Measurements from ENCODE around the gene RFX8. TPM values are rescaled to one million over a fixed set of nuclear protein-coding genes. Genes with fewer than 3 reads are reported as not detected.

Gene RFX8
- total RNA-seq, 6 donors from 2014 or later, result 0.24 to 21.0 (median 0.80) TPM; not detected in 2

GRCh38 chr2:101368376-101368775 is 106.5 kb downstream of the RFX8 start:
- no peak overlapping the region for H3K27ac ChIP-seq
- DNase-seq, result no peak
- no peak for ATAC-seq (ENCODE audit: low FRiP score in 2 of 2)
- H3K9me3 ChIP-seq, result peaks cover 0 to 2% (median 0%) of the 10 kb centered on the region in 4 donors
- H3K4me3 ChIP-seq, result no peak overlapping the region
- WGBS, 2 donors, result 67 to 79% methylated on average over 5 of the region's 5 CpGs
- H3K27me3 ChIP-seq, result no peaks in the 10 kb centered on the region
- H3K4me1 ChIP-seq, result no peaks in the 10 kb centered on the region
- H3K36me3 ChIP-seq, result no peaks in the 10 kb centered on the region
- no peak for TF ChIP-seq POLR2A (IDR thresholded peaks at IDR 0.05)
- TF ChIP-seq CTCF (IDR thresholded peaks at IDR 0.05), result no peak
- no peak for TF ChIP-seq POLR2AphosphoS5 (IDR thresholded peaks at IDR 0.05)
- TF ChIP-seq EP300 (IDR thresholded peaks at IDR 0.05), result no peak

- H3K27ac ChIP-seq, result no peak overlapping the region
- H3K27me3 ChIP-seq, result no peaks in the 10 kb centered on the region
- H3K36me3 ChIP-seq, result no peaks in the 10 kb centered on the region
- TF ChIP-seq POLR2AphosphoS5 (IDR thresholded peaks at IDR 0.05), result no peak
- no peak for TF ChIP-seq EP300 (IDR thresholded peaks at IDR 0.05)
- no peak for TF ChIP-seq POLR2A (IDR thresholded peaks at IDR 0.05)
- TF ChIP-seq CTCF (IDR thresholded peaks at IDR 0.05), result no peak
- no peaks in the 10 kb centered on the region for H3K4me1 ChIP-seq
- no peaks in the 10 kb centered on the region for H3K9me3 ChIP-seq
- DNase-seq, result no peak
- 93 to 97% methylated on average over 5 of the region's 5 CpGs for WGBS, 2 donors
- H3K4me3 ChIP-seq, result no peak overlapping the region
- ATAC-seq (ENCODE audit: low FRiP score in 2 of 2), result no peak
Measured at GRCh38 chr2:101367508-101367907, 107.4 kb downstream of the RFX8 start.

GRCh38 chr2:101364878-101365277 is 110.0 kb downstream of the RFX8 start:
- whole genome bisulfite sequencing, 2 donors, result 97% methylated on average over 7 of the region's 7 CpGs
- H3K4me1 ChIP-seq, result no peaks in the 10 kb centered on the region

GRCh38 chr2:101362777-101363176 is 112.1 kb downstream of the RFX8 start:
- no peaks in the 10 kb centered on the region for H3K4me1 ChIP-seq
- no peaks in the 10 kb centered on the region for H3K9me3 ChIP-seq
- ATAC-seq (ENCODE audit: low FRiP score in 2 of 2) (no peak), DNase-seq (no peak)
- WGBS, 2 donors, result 89 to 98% methylated on average over 4 of the region's 4 CpGs
- no peaks in the 10 kb centered on the region for H3K27me3 ChIP-seq
- no peak overlapping the region for H3K27ac ChIP-seq
- no peaks in the 10 kb centered on the region for H3K36me3 ChIP-seq
- H3K4me3 ChIP-seq, result no peak overlapping the region
- no peak for TF ChIP-seq POLR2AphosphoS5 (IDR thresholded peaks at IDR 0.05)
- no peak for TF ChIP-seq POLR2A (IDR thresholded peaks at IDR 0.05)
- no peak for TF ChIP-seq EP300 (IDR thresholded peaks at IDR 0.05)
- no peak for TF ChIP-seq CTCF (IDR thresholded peaks at IDR 0.05)

More at GRCh38 chr2:101364878-101365277, 110.0 kb downstream of the RFX8 start:
- no peak for TF ChIP-seq POLR2AphosphoS5 (IDR thresholded peaks at IDR 0.05)
- no peak for TF ChIP-seq CTCF (IDR thresholded peaks at IDR 0.05)
- TF ChIP-seq EP300 (IDR thresholded peaks at IDR 0.05), result no peak
- no peak for TF ChIP-seq POLR2A (IDR thresholded peaks at IDR 0.05)
- DNase-seq (no peak), ATAC-seq (ENCODE audit: low FRiP score in 2 of 2) (no peak)
- H3K36me3 ChIP-seq, result no peaks in the 10 kb centered on the region
- no peak overlapping the region for H3K27ac ChIP-seq
- H3K9me3 ChIP-seq, result no peaks in the 10 kb centered on the region
- H3K4me3 ChIP-seq, result no peak overlapping the region
- H3K27me3 ChIP-seq, result no peaks in the 10 kb centered on the region

GRCh38 chr2:101362316-101362715 is 112.6 kb downstream of the RFX8 start:
- H3K27me3 ChIP-seq, result no peaks in the 10 kb centered on the region
- no peak overlapping the region for H3K27ac ChIP-seq
- H3K4me3 ChIP-seq, result no peak overlapping the region
- TF ChIP-seq POLR2AphosphoS5 (IDR thresholded peaks at IDR 0.05) (no peak), EP300 (IDR thresholded peaks at IDR 0.05) (no peak), POLR2A (IDR thresholded peaks at IDR 0.05) (no peak), CTCF (IDR thresholded peaks at IDR 0.05) (no peak)
- ATAC-seq (ENCODE audit: low FRiP score in 2 of 2) (no peak), DNase-seq (no peak)
- 80 to 84% methylated on average over 3 of the region's 3 CpGs for WGBS, 2 donors
- no peaks in the 10 kb centered on the region for H3K4me1 ChIP-seq
- H3K36me3 ChIP-seq, result no peaks in the 10 kb centered on the region
- no peaks in the 10 kb centered on the region for H3K9me3 ChIP-seq
